ENCODE results near the gene SPC24.

DNA sequence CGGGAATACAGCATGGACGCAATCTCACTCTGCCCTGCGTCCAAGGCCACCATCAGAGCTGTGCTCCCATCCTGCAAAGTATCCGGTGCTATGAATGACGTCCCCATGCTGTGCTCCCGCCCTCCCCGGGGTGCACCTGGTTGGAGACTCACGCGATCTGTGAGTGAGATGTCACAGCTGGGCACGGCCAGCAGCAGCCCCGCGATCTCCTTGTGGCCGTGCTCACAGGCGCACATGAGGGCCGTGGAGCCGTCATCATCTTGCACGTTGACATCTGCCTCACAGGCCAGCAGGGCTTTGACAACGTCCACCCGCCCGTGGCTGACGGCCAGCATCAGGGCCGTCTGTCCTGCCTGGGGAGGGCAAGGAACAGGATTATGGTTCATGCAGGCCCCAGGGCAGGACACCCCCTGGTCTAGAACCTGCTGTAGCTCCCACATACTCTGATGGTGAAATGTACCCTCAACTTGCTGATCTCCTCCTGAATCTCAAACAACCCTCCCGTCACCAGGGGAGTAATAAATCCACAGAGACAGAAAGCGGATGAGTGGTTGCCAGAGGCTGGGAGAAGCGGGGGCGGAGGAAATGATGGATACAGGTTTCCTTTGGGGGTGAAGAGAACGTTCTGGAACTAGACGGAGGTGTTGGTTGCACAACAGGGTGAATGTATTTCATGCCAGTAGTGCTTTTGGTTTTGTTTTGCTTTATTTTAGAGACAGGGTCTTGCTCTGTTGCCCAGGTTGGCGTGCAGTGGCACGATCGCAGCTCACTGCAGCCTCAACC lies 14.5 kb upstream of the SPC24 start:
- TF ChIP-seq, protein P1, sequence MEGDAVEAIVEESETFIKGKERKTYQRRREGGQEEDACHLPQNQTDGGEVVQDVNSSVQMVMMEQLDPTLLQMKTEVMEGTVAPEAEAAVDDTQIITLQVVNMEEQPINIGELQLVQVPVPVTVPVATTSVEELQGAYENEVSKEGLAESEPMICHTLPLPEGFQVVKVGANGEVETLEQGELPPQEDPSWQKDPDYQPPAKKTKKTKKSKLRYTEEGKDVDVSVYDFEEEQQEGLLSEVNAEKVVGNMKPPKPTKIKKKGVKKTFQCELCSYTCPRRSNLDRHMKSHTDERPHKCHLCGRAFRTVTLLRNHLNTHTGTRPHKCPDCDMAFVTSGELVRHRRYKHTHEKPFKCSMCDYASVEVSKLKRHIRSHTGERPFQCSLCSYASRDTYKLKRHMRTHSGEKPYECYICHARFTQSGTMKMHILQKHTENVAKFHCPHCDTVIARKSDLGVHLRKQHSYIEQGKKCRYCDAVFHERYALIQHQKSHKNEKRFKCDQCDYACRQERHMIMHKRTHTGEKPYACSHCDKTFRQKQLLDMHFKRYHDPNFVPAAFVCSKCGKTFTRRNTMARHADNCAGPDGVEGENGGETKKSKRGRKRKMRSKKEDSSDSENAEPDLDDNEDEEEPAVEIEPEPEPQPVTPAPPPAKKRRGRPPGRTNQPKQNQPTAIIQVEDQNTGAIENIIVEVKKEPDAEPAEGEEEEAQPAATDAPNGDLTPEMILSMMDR (IDR thresholded peaks at IDR 0.05; ENCODE audit: extremely low read depth in 1 of 2, insufficient read depth in 1 of 2, low read depth in 1 of 2, low read length in 2 of 2): no peak
- TF ChIP-seq JUN (IDR thresholded peaks at IDR 0.05; ENCODE audit: borderline replicate concordance, insufficient read depth, insufficient read length, low read depth) (no peak), POLR2A (IDR thresholded peaks at IDR 0.05; ENCODE audit: low read depth, low read length) (no peak), FOS (IDR thresholded peaks at IDR 0.05; ENCODE audit: borderline replicate concordance, insufficient read depth, low read length) (no peak), EZH2 (IDR thresholded peaks at IDR 0.05; ENCODE audit: borderline replicate concordance, low read depth, low read length, severe bottlenecking) (no peak), MYC (IDR thresholded peaks at IDR 0.05; ENCODE audit: low read depth, low read length) (no peak), POLR2AphosphoS5 (IDR thresholded peaks at IDR 0.05; ENCODE audit: insufficient read depth, low read depth, low read length) (no peak)
- TF ChIP-seq, protein P2, sequence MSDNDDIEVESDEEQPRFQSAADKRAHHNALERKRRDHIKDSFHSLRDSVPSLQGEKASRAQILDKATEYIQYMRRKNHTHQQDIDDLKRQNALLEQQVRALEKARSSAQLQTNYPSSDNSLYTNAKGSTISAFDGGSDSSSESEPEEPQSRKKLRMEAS (IDR thresholded peaks at IDR 0.05; ENCODE audit: insufficient read depth, insufficient read length): no peak

Measured in endothelial cell of umbilical vein (primary cell).